ENCODE results near the gene YIPF2.

The YIPF2 gene

DNA sequence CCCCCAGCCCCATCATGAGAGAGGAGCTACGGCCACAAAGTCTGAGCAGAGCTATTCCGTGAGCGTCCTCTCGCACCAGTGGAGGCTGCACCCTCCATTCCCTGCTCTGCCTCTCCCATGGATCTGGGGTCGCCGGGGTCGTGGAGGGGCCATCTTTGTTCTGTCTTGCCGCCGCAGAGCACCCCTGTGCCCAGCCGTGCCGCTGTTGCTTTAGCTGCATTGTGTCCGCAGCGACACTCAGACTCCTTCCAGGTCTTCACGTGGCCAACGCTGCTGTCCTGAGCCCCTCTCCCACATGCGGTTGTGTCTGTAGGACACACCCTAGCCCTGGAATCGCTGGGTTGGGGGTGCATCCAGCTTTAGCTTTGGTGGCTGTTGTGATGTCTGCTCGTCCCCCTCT is 15.8 kb downstream of the YIPF2 start:
- no peak for DNase-seq (ENCODE audit: low read depth in 1 of 2, low spot score in 1 of 2)
- Histone ChIP-seq H3K27me3 (ENCODE audit: insufficient read depth, poor library complexity, severe bottlenecking) (no peaks in the 10 kb centered on the region), H3K4me3 (replicated peaks; ENCODE audit: insufficient read depth, low read length) (no peak overlapping the region), H3K27ac (replicated peaks) (no peak overlapping the region)
- TF ChIP-seq, protein P1, sequence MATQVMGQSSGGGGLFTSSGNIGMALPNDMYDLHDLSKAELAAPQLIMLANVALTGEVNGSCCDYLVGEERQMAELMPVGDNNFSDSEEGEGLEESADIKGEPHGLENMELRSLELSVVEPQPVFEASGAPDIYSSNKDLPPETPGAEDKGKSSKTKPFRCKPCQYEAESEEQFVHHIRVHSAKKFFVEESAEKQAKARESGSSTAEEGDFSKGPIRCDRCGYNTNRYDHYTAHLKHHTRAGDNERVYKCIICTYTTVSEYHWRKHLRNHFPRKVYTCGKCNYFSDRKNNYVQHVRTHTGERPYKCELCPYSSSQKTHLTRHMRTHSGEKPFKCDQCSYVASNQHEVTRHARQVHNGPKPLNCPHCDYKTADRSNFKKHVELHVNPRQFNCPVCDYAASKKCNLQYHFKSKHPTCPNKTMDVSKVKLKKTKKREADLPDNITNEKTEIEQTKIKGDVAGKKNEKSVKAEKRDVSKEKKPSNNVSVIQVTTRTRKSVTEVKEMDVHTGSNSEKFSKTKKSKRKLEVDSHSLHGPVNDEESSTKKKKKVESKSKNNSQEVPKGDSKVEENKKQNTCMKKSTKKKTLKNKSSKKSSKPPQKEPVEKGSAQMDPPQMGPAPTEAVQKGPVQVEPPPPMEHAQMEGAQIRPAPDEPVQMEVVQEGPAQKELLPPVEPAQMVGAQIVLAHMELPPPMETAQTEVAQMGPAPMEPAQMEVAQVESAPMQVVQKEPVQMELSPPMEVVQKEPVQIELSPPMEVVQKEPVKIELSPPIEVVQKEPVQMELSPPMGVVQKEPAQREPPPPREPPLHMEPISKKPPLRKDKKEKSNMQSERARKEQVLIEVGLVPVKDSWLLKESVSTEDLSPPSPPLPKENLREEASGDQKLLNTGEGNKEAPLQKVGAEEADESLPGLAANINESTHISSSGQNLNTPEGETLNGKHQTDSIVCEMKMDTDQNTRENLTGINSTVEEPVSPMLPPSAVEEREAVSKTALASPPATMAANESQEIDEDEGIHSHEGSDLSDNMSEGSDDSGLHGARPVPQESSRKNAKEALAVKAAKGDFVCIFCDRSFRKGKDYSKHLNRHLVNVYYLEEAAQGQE (IDR thresholded peaks at IDR 0.05; ENCODE audit: insufficient replicate concordance, low read depth) = no peak
- TF ChIP-seq POLR2AphosphoS5 (IDR thresholded peaks at IDR 0.05; ENCODE audit: low read depth) = no peak
- TF ChIP-seq, protein P2, sequence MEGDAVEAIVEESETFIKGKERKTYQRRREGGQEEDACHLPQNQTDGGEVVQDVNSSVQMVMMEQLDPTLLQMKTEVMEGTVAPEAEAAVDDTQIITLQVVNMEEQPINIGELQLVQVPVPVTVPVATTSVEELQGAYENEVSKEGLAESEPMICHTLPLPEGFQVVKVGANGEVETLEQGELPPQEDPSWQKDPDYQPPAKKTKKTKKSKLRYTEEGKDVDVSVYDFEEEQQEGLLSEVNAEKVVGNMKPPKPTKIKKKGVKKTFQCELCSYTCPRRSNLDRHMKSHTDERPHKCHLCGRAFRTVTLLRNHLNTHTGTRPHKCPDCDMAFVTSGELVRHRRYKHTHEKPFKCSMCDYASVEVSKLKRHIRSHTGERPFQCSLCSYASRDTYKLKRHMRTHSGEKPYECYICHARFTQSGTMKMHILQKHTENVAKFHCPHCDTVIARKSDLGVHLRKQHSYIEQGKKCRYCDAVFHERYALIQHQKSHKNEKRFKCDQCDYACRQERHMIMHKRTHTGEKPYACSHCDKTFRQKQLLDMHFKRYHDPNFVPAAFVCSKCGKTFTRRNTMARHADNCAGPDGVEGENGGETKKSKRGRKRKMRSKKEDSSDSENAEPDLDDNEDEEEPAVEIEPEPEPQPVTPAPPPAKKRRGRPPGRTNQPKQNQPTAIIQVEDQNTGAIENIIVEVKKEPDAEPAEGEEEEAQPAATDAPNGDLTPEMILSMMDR (IDR thresholded peaks at IDR 0.05; ENCODE audit: insufficient read depth, low read length) = no peak
- no peak for TF ChIP-seq SPI1 (IDR thresholded peaks at IDR 0.05; ENCODE audit: borderline replicate concordance, low read depth)
- TF ChIP-seq GABPA (IDR thresholded peaks at IDR 0.05; ENCODE audit: low read depth) = no peak

GRCh38 chr19:10911579-10912363 is 16.7 kb downstream of the YIPF2 start:
- no peak for DNase-seq (ENCODE audit: low read depth in 1 of 2, low spot score in 1 of 2)
- Histone ChIP-seq H3K27ac (replicated peaks) (no peak overlapping the region), H3K4me3 (replicated peaks; ENCODE audit: insufficient read depth, low read length) (no peak overlapping the region), H3K27me3 (ENCODE audit: insufficient read depth, poor library complexity, severe bottlenecking) (no peaks in the 10 kb centered on the region)
- TF ChIP-seq SPI1 (IDR thresholded peaks at IDR 0.05; ENCODE audit: borderline replicate concordance, low read depth) (no peak), POLR2AphosphoS5 (IDR thresholded peaks at IDR 0.05; ENCODE audit: low read depth) (no peak)
- TF ChIP-seq, protein P2 (IDR thresholded peaks at IDR 0.05; ENCODE audit: insufficient read depth, low read length) = no peak
- TF ChIP-seq, protein P1 (IDR thresholded peaks at IDR 0.05; ENCODE audit: insufficient replicate concordance, low read depth) = no peak

- Histone ChIP-seq H3K27me3 (ENCODE audit: insufficient read depth, poor library complexity, severe bottlenecking) (no peaks in the 10 kb centered on the region), H3K27ac (replicated peaks) (no peak overlapping the region), H3K4me3 (replicated peaks; ENCODE audit: insufficient read depth, low read length) (no peak overlapping the region)
- TF ChIP-seq POLR2AphosphoS5 (IDR thresholded peaks at IDR 0.05; ENCODE audit: low read depth) (no peak), SPI1 (IDR thresholded peaks at IDR 0.05; ENCODE audit: borderline replicate concordance, low read depth) (no peak), GABPA (IDR thresholded peaks at IDR 0.05; ENCODE audit: low read depth) (no peak)
- TF ChIP-seq, protein P2 (IDR thresholded peaks at IDR 0.05; ENCODE audit: insufficient read depth, low read length) = no peak
- TF ChIP-seq, protein P1 (IDR thresholded peaks at IDR 0.05; ENCODE audit: insufficient replicate concordance, low read depth) = no peak
- no peak for DNase-seq (ENCODE audit: low read depth in 1 of 2, low spot score in 1 of 2)
These were observed 20.0 kb downstream of the YIPF2 start for GRCh38 chr19:10908380-10908960.

All from HL-60 (cell line).